CD14-positive monocyte (primary cell): ENCODE measurements around the gene CETN2. TPM values are rescaled to one million over a fixed set of nuclear protein-coding genes. Genes with fewer than 3 reads are reported as not detected.

Experiments
- DNase-seq, 3 donors: peaks; one replicate each; pipeline ENCODE4 v3.0.0-alpha.2; 2011 to 2022
- H2AFZ ChIP-seq: 2 replicates; pipeline ENCODE4 v1.6.0; 2012; ENCODE audit warnings: mild to moderate bottlenecking, low read depth, low read length, inconsistent platforms; ENCODE audit not compliant: insufficient read depth, poor library complexity, severe bottlenecking
- H3K27ac ChIP-seq, 2 donors: 1 replicate in 1 of 2; 2 replicates in 1 of 2; pipeline ENCODE4 v1.5.1; 2012 to 2013; ENCODE audit warnings: low read length in 2 of 2, control low read depth in 1 of 2, inconsistent platforms in 1 of 2, low read depth in 1 of 2, mild to moderate bottlenecking in 1 of 2
- H3K27me3 ChIP-seq, 2 donors: one replicate each; pipeline versions ENCODE4 v1.6.0 to v1.6.1; 2011 to 2013; ENCODE audit warnings: low read length in 2 of 2; ENCODE audit not compliant: control insufficient read depth in 2 of 2, insufficient read depth in 2 of 2
- H3K36me3 ChIP-seq, 2 donors: replicated peaks in 1 of 2; 1 replicate in 1 of 2; 2 replicates in 1 of 2; pipeline versions ENCODE4 v1.5.1 to v1.6.1; 2012 to 2013; ENCODE audit warnings: low read length in 2 of 2, control low read depth in 1 of 2, inconsistent platforms in 1 of 2, mild to moderate bottlenecking in 1 of 2; ENCODE audit not compliant: insufficient read depth in 2 of 2, control insufficient read depth in 1 of 2
- H3K4me1 ChIP-seq, 2 donors: 1 replicate in 1 of 2; 2 replicates in 1 of 2; pipeline versions ENCODE4 v1.5.1 to v1.6.1; 2012 to 2013; ENCODE audit warnings: low read length in 2 of 2, control low read depth in 1 of 2, inconsistent platforms in 1 of 2, mild to moderate bottlenecking in 1 of 2, moderate library complexity in 1 of 2; ENCODE audit not compliant: insufficient read depth in 2 of 2, control insufficient read depth in 1 of 2
- H3K4me2 ChIP-seq: replicated peaks from 2 replicates; pipeline ENCODE3; 2012; ENCODE audit warnings: low read length, moderate library complexity, mild to moderate bottlenecking; ENCODE audit not compliant: poor library complexity, severe bottlenecking; ENCODE audit errors: extremely low read depth
- H3K4me3 ChIP-seq, 3 experiments: fragments of 200-600 bp in 1 of 3; sonication (generic) in 1 of 3; replicated peaks in 1 of 3; 1 replicate in 2 of 3; 2 replicates in 1 of 3; pipeline ENCODE4 v1.5.1; 2011 to 2013; ENCODE audit warnings: low read length in 3 of 3, mild to moderate bottlenecking in 3 of 3, control low read depth in 2 of 3, low read depth in 2 of 3, inconsistent platforms in 1 of 3, moderate library complexity in 1 of 3
- H3K79me2 ChIP-seq: 2 replicates; pipeline ENCODE4 v1.6.0; 2012; ENCODE audit warnings: mild to moderate bottlenecking, control low read depth, inconsistent platforms, low read length, moderate library complexity; ENCODE audit not compliant: insufficient read depth
- H3K9ac ChIP-seq: 2 replicates; pipeline ENCODE4 v1.6.0; 2017; ENCODE audit warnings: low read length, mild to moderate bottlenecking; ENCODE audit not compliant: insufficient read depth, poor library complexity, severe bottlenecking
- H3K9me3 ChIP-seq, 2 donors: replicated peaks in 1 of 2; 1 replicate in 1 of 2; 2 replicates in 1 of 2; pipeline versions ENCODE4 v1.5.1 to v1.6.1; 2012 to 2013; ENCODE audit warnings: low read length in 2 of 2, control low read depth in 1 of 2; ENCODE audit not compliant: control insufficient read depth in 1 of 2, insufficient read depth in 1 of 2
- H4K20me1 ChIP-seq: 2 replicates; pipeline ENCODE4 v1.6.0; 2012; ENCODE audit warnings: mild to moderate bottlenecking, low read length, control low read depth, moderate library complexity; ENCODE audit not compliant: insufficient read depth
- H3K27ac Mint-ChIP-seq, 7 donors: one replicate each; pipeline ENCODE4 v1.8.0; 2020; ENCODE audit warnings: mild to moderate bottlenecking in 7 of 7, mixed read lengths in 7 of 7, moderate library complexity in 6 of 7, inconsistent platforms in 2 of 7
- H3K27me3 Mint-ChIP-seq, 3 donors: one replicate each; pipeline ENCODE4 v1.8.0; 2021 to 2022; ENCODE audit warnings: low read depth in 3 of 3, mild to moderate bottlenecking in 3 of 3, mixed read lengths in 3 of 3, moderate library complexity in 3 of 3, inconsistent platforms in 1 of 3
- H3K36me3 Mint-ChIP-seq, 2 donors: one replicate each; pipeline ENCODE4 v1.8.0; 2020; ENCODE audit warnings: mixed read lengths in 2 of 2, inconsistent platforms in 1 of 2, mild to moderate bottlenecking in 1 of 2
- H3K4me1 Mint-ChIP-seq: one replicate; pipeline ENCODE4 v1.8.0; 2020; ENCODE audit warnings: mild to moderate bottlenecking, mixed read lengths
- H3K4me3 Mint-ChIP-seq, 2 donors: one replicate each; pipeline ENCODE4 v1.8.0; 2020; ENCODE audit warnings: mild to moderate bottlenecking in 2 of 2, mixed read lengths in 2 of 2, moderate library complexity in 1 of 2
- H3K9me3 Mint-ChIP-seq, 7 donors: one replicate each; pipeline ENCODE4 v1.8.0; 2020 to 2022; ENCODE audit warnings: mixed read lengths in 7 of 7, mild to moderate bottlenecking in 6 of 7, moderate library complexity in 6 of 7, inconsistent platforms in 2 of 7
- CTCF ChIP-seq: fragments of 200-600 bp; IDR thresholded peaks from one replicate; pipeline ENCODE4 v1.8.0; 2022; ENCODE audit warnings: antibody characterized with exemption, mild to moderate bottlenecking
- WGBS: methylation state at CpG from one replicate; pipeline ENCODE4 v1.1.5; 2013; ENCODE audit warnings: missing lambda C conversion rate; ENCODE audit not compliant: insufficient coverage; 5-methylcytosine and 5-hydroxymethylcytosine counted together
- intact Hi-C, 2 donors: fragments of 100-400 bp; cut with micrococcal nuclease; formaldehyde crosslinking; loops; one replicate each; pipeline versions ENCODE4 v1.15.0 to v1.15.1; 2023
- polyA plus RNA-seq, 3 donors: library from polyadenylated mRNA; depleted of rRNA in 1 of 3; unstranded in 2 of 3; stranded (reverse) in 1 of 3; fragments of 300-500 nt in 2 of 3; fragments of >200 nt in 1 of 3; fragmentation: Illumina TruSeq in 2 of 3; gene quantifications; 1 replicate in 2 of 3; 2 replicates in 1 of 3; pipeline ENCODE4 v1.2.3, GENCODE V29; 2012 to 2021

The CETN2 gene
- polyA plus RNA-seq, 3 donors: 5.4 to 26.7 (median 19.9) TPM

GRCh38 chrX:152878976-152879755 lies 48.6 kb upstream of the CETN2 start:
- Mint-ChIP-seq H3K27ac (peak overlapping the region in 1 of 7 donors; percentile 15), H3K4me1 (no peaks in the 10 kb centered on the region), H3K36me3 (no peaks in the 10 kb centered on the region), H3K4me3 (no peak overlapping the region), H3K9me3 (peaks cover 0 to 3% (median 0%) of the 10 kb centered on the region in 7 donors), H3K27me3 (peaks cover 3 to 12% (median 4%) of the 10 kb centered on the region in 3 donors)
- TF ChIP-seq CTCF: no peak
- no peak for DNase-seq
- Histone ChIP-seq H3K9ac (no peak overlapping the region), H3K4me3 (no peak overlapping the region), H3K9me3 (no peaks in the 10 kb centered on the region), H3K27ac (no peak overlapping the region), H4K20me1 (no peaks in the 10 kb centered on the region), H2AFZ (no peak overlapping the region), H3K27me3 (no peaks in the 10 kb centered on the region), H3K4me1 (no peaks in the 10 kb centered on the region), H3K36me3 (no peaks in the 10 kb centered on the region), H3K79me2 (no peaks in the 10 kb centered on the region), H3K4me2 (no peak overlapping the region)
- 90% methylated on average over 6 of the region's 16 CpGs for WGBS
- intact Hi-C loops: no loop called here

GRCh38 chrX:152876931-152877840 lies 46.6 kb upstream of the CETN2 start:
- no peaks in the 10 kb centered on the region for H3K79me2 ChIP-seq
- no peak overlapping the region for H3K4me2 ChIP-seq
- H3K4me3 Mint-ChIP-seq: no peak overlapping the region
- no peak for TF ChIP-seq CTCF
- no peak overlapping the region for H2AFZ ChIP-seq
- H3K9me3 Mint-ChIP-seq: peaks cover 0 to 4% (median 2%) of the 10 kb centered on the region in 7 donors
- H3K4me1 Mint-ChIP-seq: no peaks in the 10 kb centered on the region
- peaks cover 3 to 13% (median 4%) of the 10 kb centered on the region in 3 donors for H3K27me3 Mint-ChIP-seq
- H3K27ac Mint-ChIP-seq: peak overlapping the region in 1 of 7 donors; percentile 76
- whole genome bisulfite sequencing: 60% methylated on average over 1 of the region's 10 CpGs
- DNase-seq: no peak
- no peaks in the 10 kb centered on the region for H3K9me3 ChIP-seq
- H3K36me3 Mint-ChIP-seq: no peaks in the 10 kb centered on the region
- H3K4me1 ChIP-seq: no peaks in the 10 kb centered on the region
- no peaks in the 10 kb centered on the region for H3K27me3 ChIP-seq
- no peaks in the 10 kb centered on the region for H4K20me1 ChIP-seq
- no peak overlapping the region for H3K4me3 ChIP-seq
- no peak overlapping the region for H3K27ac ChIP-seq
- H3K9ac ChIP-seq: no peak overlapping the region
- H3K36me3 ChIP-seq: no peaks in the 10 kb centered on the region
- intact Hi-C loops: no loop called here
